GM12872 (cell line): ENCODE results near the gene ZNF613.

ENCODE experiments used
- CTCF ChIP-seq: IDR thresholded peaks from 3 replicates; pipeline ENCODE4 v1.5.1; 2011; ENCODE audit warnings: low read depth, mild to moderate bottlenecking, low read length, moderate library complexity; ENCODE audit not compliant: insufficient read depth

Gene ZNF613

GRCh38 chr19:51926784-51927741 is at the start of gene ZNF613:
Gene ZNF613 (plus strand): TSS chr19:51927472. CDS start chr19:51936221, 8,749 bp downstream.
- TF ChIP-seq CTCF: peak; percentile 36; the same call in 2 of the 3 replicates

- TF ChIP-seq CTCF: no peak
These were observed 44.8 kb upstream of the ZNF613 start for GRCh38 chr19:51882518-51882917.

GRCh38 chr19:51884713-51885112 is 42.6 kb upstream of the ZNF613 start:
- TF ChIP-seq CTCF: no peak

GRCh38 chr19:51887522-51888498 is 39.5 kb upstream of the ZNF613 start, which contains the start of gene ZNF577:
Gene ZNF577 (minus strand): TSS chr19:51887951. CDS start chr19:51880382, 7,569 bp downstream.
- no peak for TF ChIP-seq CTCF

- no peak for TF ChIP-seq CTCF
These were observed 37.3 kb upstream of the ZNF613 start for GRCh38 chr19:51889934-51890333.

- no peak for TF ChIP-seq CTCF
These were observed 36.0 kb upstream of the ZNF613 start for GRCh38 chr19:51891193-51891747.
